NAMALWA (cell line): ENCODE data around the gene DDX51.

ENCODE experiments used
- DNase-seq: peaks from one replicate; pipeline ENCODE4 v3.0.0-alpha.2; 2015; ENCODE audit warnings: low spot score

Gene DDX51

GRCh38 chr12:132178801-132179401 is 34.8 kb upstream of the DDX51 start:
- DNase-seq: no peak

- no peak for DNase-seq
These were observed 34.2 kb upstream of the DDX51 start for GRCh38 chr12:132178316-132178715.

GRCh38 chr12:132176920-132177551 is 32.9 kb upstream of the DDX51 start:
- DNase-seq: no peak

- no peak for DNase-seq
These were observed 32.3 kb upstream of the DDX51 start for GRCh38 chr12:132176385-132176919.

GRCh38 chr12:132175496-132176384 is 31.6 kb upstream of the DDX51 start:
- no peak for DNase-seq

GRCh38 chr12:132174839-132175490 is 30.8 kb upstream of the DDX51 start:
- no peak for DNase-seq

GRCh38 chr12:132174015-132174838 is 30.1 kb upstream of the DDX51 start:
- DNase-seq: no peak

GRCh38 chr12:132173135-132174014 is 29.3 kb upstream of the DDX51 start:
- DNase-seq: no peak

GRCh38 chr12:132172619-132173018 is 28.5 kb upstream of the DDX51 start:
- DNase-seq: no peak

- no peak for DNase-seq
These were observed 27.9 kb upstream of the DDX51 start for GRCh38 chr12:132171968-132172521.

- DNase-seq: no peak
These were observed 27.3 kb upstream of the DDX51 start for GRCh38 chr12:132171293-132171967.

- DNase-seq: no peak
These were observed 26.6 kb upstream of the DDX51 start for GRCh38 chr12:132170637-132171292.

GRCh38 chr12:132170094-132170636 is 26.0 kb upstream of the DDX51 start:
- DNase-seq: no peak

- DNase-seq: no peak
These were observed 25.3 kb upstream of the DDX51 start for GRCh38 chr12:132169376-132169775.

GRCh38 chr12:132168311-132169031 is 24.4 kb upstream of the DDX51 start:
- no peak for DNase-seq

GRCh38 chr12:132167611-132168310 is 23.6 kb upstream of the DDX51 start:
- DNase-seq: no peak
